ENCODE data around the gene LCE4A. TPM values are rescaled to one million over a fixed set of nuclear protein-coding genes. Genes with fewer than 3 reads are reported as not detected.
"Not testable (repeated sequence)": the region's sequence is repeated elsewhere in the genome, so short reads cannot be mapped to it uniquely, and the experiment has no call there.

LCE4A gene, protein sequence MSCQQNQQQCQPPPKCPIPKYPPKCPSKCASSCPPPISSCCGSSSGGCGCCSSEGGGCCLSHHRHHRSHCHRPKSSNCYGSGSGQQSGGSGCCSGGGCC
- total RNA-seq (2014; rRNA removed; shearing (Covaris generic); ENCODE audit: low replicate concordance): not detected in 2 replicates

DNA sequence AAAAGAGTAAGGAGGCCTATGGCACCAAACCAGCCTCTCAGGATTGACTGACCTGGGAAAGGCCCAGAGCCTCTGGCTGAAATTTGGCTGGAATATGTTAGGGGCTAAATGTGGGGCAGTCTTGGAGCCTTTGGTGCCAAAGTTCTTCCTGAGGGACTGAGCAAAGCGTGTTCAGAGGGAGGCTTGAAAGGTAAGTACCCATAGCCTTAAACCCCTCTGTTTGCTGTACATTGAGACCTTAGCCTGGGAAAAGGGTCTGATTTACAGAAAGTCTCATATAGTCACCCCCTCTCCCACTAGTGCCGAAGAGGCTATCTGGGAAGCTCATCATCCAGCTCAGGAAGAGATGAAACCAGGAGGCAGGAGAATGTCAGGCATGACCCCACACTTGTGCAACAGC lies at the start of gene LCE4A:
Gene LCE4A (plus strand): TSS at position 301 of the 400 bp plus-strand sequence. CDS start 916 bp downstream, outside the sequence.
- no peak for DNase-seq (ENCODE audit: low read depth)

DNA sequence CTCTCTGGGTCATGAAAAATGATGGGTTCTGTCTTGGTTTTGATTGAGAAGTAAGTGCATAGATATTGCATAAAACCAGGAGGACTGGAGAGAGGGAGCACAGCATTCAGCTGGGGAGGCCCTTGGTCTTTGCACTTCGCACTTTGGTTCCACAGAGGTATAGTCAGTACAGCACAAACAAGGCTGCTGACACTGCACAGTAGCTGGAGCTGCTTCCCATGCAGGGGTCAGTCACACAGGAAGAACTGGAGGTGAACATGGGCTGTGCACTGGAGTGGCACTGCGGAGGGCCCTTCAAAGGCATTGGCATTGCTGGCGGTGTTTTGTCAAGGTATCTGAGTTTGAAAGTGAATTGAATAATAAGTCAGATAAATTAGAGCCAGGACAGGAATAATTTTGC lies 49.3 kb upstream of the LCE4A start:
- in situ Hi-C loops (cut with HindIII; ENCODE audit: low pct_unique_long_range_greater_than_20kb, low sequenced_read_pairs): no loop called here

More for the DNA sequence above, at the start of gene LCE4A:
- in situ Hi-C loops (cut with HindIII; ENCODE audit: low pct_unique_long_range_greater_than_20kb, low sequenced_read_pairs): no loop called here

DNA sequence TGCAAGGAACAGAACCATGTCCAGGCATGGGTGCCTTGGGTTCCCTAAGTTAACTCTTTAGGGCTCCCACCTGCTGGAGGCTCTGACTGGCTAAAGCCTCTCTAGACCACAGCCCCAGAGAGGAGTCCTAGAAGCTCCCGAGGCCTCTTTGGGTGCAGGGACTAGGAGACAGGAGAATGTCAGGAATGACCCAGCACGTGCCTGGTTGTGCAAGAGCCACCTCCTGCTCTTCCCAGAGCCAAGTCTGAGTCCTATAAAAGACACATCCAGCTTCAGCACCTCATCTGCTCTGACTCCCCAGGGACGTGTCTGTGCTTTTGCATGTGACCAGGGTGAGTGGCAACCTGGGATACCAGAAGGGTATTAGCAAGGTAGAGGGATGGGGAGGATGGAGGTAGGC lies 44.9 kb upstream of the LCE4A start, which contains the start of gene LCE2D:
Gene LCE2D (plus strand): TSS at position 283 of the 400 bp plus-strand sequence. CDS start 726 bp downstream, outside the sequence.
- in situ Hi-C loops (cut with HindIII; ENCODE audit: low pct_unique_long_range_greater_than_20kb, low sequenced_read_pairs): no loop called here
- no peak for DNase-seq (ENCODE audit: low read depth)

More for the DNA sequence above, 49.3 kb upstream of the LCE4A start:
- DNase-seq (ENCODE audit: low read depth): no peak

DNA sequence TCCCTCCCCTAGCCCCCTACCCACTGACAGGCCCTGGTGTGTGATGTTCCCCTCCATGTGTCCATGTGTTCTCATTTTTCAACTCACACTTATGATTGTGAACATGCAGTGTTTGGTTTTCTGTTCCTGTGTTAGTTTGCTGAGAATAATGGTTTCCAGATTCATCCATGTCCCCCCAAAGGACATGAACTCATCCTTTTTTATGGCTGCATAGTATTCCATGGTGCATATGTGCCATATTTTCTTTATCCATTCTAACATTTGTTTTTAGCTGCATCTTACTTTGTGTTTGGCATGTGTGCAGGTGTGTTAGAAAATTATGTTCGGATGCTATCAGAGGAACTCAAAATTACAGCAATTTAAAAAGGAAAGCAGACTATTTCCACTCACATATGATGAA lies 41.8 kb upstream of the LCE4A start:
- in situ Hi-C loops (cut with HindIII; ENCODE audit: low pct_unique_long_range_greater_than_20kb, low sequenced_read_pairs); DNase-seq (ENCODE audit: low read depth): not testable (repeated sequence)

DNA sequence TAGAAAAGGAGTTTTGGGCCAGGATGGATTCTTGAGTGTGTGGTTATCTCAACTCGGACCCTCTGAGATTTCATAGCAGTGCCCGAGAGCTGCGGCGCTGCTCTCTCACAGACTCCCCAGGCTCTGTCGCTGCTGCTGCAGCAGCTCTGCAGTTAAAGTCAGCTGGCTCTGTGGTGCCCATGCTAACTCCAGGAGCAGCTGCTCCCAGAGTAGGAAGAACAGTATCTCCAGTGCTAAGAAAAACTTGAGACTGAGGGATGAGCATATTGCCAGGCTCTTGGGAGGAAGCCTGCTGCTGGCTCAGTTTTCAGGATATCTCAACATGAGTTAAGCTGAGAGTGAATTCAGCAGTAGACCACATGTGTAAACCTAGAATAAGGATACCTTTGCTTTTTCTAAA lies 40.3 kb upstream of the LCE4A start:
- no peak for DNase-seq (ENCODE audit: low read depth)
- in situ Hi-C loops (cut with HindIII; ENCODE audit: low pct_unique_long_range_greater_than_20kb, low sequenced_read_pairs): no loop called here

DNA sequence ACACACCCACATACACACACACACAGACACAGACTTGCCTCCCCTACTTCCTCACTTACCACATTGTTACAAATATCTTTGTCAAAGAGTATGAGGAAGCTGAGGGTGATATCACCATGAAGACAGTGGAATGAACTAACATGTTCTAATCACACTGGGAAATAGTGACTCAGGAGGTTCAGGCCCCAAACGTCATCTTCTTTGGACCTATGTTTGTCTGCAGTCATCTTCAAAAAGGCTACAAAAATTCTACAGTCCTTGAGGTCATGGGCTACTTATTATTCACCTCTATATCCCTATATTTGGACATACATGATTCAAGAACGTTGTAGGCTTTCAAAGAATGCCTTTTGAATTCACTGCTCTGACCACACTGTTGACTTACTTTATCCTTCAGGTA lies 34.9 kb upstream of the LCE4A start:
- in situ Hi-C loops (cut with HindIII; ENCODE audit: low pct_unique_long_range_greater_than_20kb, low sequenced_read_pairs): no loop called here
- no peak for DNase-seq (ENCODE audit: low read depth)

DNA sequence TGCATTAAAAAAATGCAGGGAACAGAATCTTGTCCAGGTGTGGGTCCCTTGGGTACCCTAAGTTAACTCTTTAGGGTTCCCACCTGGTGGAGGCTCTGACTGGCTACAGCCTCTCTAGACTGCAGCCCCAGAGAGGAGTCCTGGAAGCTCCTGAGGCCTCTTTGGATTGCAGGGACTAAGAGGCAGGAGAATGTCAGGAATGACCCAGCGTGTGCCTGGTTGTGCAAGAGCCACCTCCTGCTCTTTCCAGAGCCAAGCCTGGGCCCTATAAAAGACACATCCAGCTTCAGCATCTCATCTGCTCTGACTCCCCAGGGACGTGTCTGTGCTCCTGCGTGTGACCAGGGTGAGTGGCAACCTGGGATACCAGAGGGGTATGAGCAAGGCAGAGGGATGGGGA lies 33.0 kb upstream of the LCE4A start, which contains the start of gene LCE2C:
Gene LCE2C (plus strand): TSS at position 297 of the 400 bp plus-strand sequence. CDS start 737 bp downstream, outside the sequence.
- in situ Hi-C loops (cut with HindIII; ENCODE audit: low pct_unique_long_range_greater_than_20kb, low sequenced_read_pairs): not testable (repeated sequence)

DNA sequence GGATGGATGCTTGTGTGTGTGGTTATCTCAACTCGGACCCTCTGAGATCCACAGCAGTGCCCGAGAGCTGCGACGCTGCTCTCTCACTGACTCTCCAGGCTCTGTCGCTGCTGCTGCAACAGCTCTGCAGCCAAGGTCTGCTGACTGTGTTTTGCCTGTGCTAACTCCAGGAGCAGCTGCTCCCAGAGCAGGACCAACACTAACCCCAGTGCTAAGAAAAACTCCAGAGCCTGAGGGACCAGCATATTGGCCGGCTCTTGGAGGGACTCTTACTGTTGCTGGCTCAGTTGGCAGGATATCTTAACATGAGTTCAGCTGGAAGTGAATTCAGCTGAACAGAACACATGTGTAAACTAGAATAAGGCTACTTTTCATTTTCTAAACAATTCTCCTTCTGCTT lies 28.5 kb upstream of the LCE4A start:
- no peak for DNase-seq (ENCODE audit: low read depth)
- in situ Hi-C loops (cut with HindIII; ENCODE audit: low pct_unique_long_range_greater_than_20kb, low sequenced_read_pairs): no loop called here

More for the DNA sequence above, 33.0 kb upstream of the LCE4A start, which contains the start of gene LCE2C:
- DNase-seq (ENCODE audit: low read depth): not testable (repeated sequence)

DNA sequence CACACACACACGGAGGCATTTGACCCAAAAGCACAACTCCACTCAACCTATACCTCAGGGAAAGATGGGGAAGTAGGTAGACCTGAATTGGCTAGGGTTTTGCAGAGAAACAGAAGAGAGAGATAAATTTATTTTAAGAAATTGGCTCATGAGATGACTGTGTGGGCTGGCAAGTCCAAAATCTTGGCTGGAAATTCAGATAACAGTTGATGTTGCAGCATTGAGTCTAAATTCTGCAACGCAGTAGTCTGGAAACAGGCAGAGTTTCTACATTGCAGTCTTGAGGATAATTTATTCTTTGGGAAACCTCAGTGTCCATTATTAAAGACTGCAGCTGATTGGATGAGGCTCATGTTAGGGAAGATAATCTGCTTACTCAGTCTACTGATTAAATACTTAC lies 26.3 kb upstream of the LCE4A start:
- in situ Hi-C loops (cut with HindIII; ENCODE audit: low pct_unique_long_range_greater_than_20kb, low sequenced_read_pairs): no loop called here
- no peak for DNase-seq (ENCODE audit: low read depth)

DNA sequence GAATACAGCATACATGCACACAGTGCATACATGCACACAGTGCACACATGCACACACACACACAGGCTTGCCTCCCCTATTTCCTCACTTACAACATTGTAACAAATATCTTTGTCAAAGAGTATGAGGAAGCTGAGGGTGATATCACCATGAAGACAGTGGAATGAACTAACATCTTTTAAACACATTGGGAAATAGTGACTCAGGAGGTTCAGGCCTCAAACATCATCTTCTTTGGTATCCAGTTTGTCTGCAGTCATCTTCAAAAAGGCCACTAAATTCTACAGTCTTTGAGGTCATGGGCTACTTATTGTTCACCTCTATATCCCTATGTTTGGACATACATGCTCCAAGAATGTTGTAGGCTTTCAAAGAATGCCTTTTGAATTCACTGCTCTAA lies 24.1 kb upstream of the LCE4A start:
- DNase-seq (ENCODE audit: low read depth): no peak
- in situ Hi-C loops (cut with HindIII; ENCODE audit: low pct_unique_long_range_greater_than_20kb, low sequenced_read_pairs): no loop called here

DNA sequence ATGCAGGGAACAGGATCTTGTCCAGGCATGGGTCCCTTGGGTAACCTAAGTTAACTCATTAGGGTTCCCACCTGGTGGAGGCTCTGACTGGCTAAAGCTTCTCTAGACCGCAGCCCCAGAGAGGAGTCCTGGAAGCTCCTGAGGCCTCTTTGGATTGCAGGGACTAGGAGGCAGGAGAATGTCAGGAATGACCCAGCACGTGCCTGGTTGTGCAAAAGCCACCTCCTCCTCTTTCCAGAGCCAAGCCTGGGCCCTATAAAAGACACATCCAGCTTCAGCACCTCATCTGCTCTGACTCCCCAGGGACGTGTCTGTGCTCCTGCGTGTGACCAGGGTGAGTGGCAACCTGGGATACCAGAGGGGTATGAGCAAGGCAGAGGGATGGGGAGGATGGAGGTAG lies 22.1 kb upstream of the LCE4A start, which contains the start of gene LCE2B:
Gene LCE2B (plus strand): TSS at position 301 of the 400 bp plus-strand sequence. CDS start 721 bp downstream, outside the sequence.
- in situ Hi-C loops (cut with HindIII; ENCODE audit: low pct_unique_long_range_greater_than_20kb, low sequenced_read_pairs); DNase-seq (ENCODE audit: low read depth): not testable (repeated sequence)

DNA sequence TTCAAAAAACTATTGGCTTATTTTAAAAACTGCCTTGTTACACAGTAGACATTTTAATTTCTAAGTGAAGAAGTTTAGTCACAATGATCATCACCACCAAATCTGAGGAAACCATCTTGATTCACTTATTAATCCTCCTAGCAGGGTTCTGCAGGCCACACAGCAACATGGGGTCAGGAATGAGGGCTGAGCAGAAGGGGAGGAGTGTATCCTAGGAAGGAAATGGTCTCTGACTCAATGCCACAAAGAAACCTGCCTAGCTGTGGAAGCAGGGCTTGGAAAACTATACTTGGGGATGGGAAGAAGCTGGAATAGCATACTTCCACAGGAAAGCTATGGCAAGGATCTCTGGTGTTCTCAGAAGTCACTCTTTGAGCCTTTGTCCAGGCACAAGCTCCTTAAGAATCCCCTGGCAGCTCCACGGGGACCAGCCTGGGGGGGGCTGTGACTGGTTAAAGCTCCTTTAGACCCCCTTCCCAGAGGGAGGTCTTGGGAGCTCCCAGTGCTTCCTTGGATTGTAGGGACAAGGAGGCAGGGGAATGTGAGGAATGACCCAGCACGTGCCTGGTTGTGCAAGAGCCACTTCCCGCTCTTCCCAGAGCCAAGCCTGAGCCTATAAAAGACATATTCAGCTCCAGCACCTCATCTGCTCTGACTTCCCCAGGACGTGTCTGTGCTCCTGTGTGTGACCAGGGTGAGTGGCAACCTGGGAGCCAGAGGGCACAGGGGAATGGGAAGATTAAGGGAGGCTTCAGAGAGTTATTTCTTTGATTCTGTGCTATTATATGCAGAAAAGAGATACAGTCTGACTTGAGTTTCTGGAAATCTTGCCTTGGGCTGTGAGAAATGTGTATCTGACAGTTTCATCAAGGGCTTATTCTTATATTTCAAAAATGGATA lies 10.0 kb upstream of the LCE4A start, which contains the start of gene LCE2A:
Gene LCE2A (plus strand): TSS at position 645 of the 900 bp plus-strand sequence. CDS start 557 bp downstream, outside the sequence.
- DNase-seq (ENCODE audit: low read depth): no peak
- in situ Hi-C loops (cut with HindIII; ENCODE audit: low pct_unique_long_range_greater_than_20kb, low sequenced_read_pairs): no loop called here

DNA sequence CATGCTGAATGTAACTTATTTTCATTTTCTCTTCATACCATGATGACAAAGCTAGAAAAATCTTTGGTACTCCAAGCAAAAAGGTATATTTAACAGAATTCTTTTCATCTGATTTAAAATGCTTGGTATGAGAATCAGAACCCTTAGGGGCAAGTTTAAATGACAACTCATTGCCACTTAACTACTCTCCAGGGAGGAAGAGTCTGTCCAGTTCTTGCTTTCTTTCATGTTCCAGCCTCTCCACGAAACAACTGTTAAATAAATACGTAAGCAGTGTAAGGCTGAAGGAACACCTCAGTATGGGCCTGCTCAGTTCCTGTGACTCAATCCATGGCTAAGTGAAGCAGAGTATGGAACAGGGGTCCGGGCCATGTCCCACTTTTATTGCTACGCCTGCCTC lies 8.2 kb upstream of the LCE4A start:
- in situ Hi-C loops (cut with HindIII; ENCODE audit: low pct_unique_long_range_greater_than_20kb, low sequenced_read_pairs): no loop called here
- no peak for DNase-seq (ENCODE audit: low read depth)

DNA sequence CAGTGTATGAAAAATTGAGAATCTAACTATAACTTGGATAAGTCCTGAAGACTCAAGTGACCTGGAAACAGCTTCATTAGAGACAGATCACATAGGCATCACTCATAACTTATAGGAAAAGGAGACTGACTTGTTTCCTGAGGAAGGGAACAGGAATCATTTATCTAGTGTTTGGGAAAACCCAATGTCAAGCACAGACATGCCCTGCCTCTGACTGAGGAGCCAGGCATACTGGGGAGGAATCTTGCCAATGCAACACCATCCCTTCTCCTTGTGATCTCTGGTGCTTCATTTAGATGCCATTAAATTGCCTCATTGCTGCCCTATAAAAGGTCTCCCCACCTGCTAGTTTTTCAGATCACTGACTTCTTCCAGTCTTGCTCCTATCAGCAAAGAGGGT lies 10.3 kb downstream of the LCE4A start:
- in situ Hi-C loops (cut with HindIII; ENCODE audit: low pct_unique_long_range_greater_than_20kb, low sequenced_read_pairs): no loop called here
- DNase-seq (ENCODE audit: low read depth): no peak

DNA sequence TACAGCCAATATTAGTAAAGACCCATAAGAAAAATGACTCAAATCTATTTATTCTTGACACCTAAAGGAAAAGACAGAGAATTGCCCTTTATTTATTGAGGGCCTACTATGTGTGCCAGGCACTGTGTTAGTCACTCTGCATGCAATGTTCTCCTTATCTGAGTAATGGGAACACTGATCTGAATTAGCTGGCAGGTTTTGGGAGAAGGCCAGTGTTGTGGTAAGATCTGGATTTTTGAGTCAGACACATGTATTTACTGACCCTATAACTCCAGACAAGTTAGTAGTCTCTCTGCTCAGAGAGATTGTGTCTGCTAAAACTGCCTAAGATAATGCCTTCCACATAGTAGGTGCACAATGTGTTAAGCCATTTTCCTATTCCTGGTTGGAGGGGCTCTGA lies 17.3 kb downstream of the LCE4A start:
- no peak for DNase-seq (ENCODE audit: low read depth)
- in situ Hi-C loops (cut with HindIII; ENCODE audit: low pct_unique_long_range_greater_than_20kb, low sequenced_read_pairs): no loop called here

DNA sequence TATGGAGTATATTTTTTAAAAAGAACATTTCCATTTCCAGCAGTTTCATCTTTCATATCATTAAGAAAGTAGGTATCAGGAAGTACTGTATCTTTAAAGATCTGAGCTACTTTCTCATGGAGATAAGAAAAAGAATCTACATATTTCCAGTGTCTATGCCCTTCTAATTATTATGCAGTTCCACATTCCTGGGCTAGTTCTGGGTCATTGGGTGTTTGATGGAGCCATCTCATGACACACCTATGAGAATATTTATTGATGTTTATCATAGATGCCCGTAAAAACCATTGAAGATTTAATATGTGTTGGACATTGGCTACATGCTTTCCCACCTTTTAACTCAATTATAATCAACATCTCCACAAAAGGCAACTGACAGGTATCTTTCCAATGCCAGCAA lies 21.0 kb downstream of the LCE4A start:
- DNase-seq (ENCODE audit: low read depth): no peak

DNA sequence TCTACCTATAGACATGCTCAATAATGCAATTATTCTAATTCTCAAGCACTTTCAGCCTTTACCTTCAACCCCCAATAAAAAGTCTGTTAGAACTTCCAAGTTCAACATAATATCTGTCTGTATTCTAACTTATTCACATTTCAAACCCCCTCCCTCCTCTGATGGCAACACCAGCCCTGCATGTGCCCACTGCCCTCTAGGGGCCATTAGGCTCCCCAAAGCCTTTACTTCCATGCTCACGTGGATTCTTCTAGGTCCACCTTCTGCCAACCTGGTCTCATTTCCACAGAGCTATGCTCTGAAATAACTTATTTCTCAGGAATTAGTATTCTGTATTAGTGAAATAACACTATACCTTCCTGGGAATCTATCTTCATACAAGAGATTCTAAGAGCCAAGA lies 27.7 kb downstream of the LCE4A start:
- DNase-seq (ENCODE audit: low read depth): no peak

More for the DNA sequence above, 21.0 kb downstream of the LCE4A start:
- in situ Hi-C loops (cut with HindIII; ENCODE audit: low pct_unique_long_range_greater_than_20kb, low sequenced_read_pairs): no loop called here

DNA sequence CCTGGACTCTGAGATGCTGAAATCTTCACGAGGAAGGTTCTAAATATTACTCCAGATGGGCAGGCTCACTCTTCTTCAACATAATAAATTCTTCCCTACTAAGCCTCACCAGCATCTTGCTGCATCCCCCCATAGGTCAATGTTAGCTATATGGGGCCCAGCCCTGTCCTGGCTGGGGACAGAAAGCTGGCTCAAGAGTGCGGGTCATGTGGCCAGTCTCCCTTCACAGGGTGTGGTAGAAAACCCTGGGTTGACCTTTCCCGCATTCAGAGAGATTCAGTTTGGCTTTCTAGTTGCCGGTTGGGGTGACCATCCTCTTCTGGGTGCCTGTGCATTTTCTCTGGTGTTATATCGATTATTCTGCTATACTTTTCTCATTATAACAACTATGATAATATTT lies 30.0 kb downstream of the LCE4A start:
- in situ Hi-C loops (cut with HindIII; ENCODE audit: low pct_unique_long_range_greater_than_20kb, low sequenced_read_pairs): no loop called here
- no peak for DNase-seq (ENCODE audit: low read depth)

More for the DNA sequence above, 27.7 kb downstream of the LCE4A start:
- in situ Hi-C loops (cut with HindIII; ENCODE audit: low pct_unique_long_range_greater_than_20kb, low sequenced_read_pairs): no loop called here

DNA sequence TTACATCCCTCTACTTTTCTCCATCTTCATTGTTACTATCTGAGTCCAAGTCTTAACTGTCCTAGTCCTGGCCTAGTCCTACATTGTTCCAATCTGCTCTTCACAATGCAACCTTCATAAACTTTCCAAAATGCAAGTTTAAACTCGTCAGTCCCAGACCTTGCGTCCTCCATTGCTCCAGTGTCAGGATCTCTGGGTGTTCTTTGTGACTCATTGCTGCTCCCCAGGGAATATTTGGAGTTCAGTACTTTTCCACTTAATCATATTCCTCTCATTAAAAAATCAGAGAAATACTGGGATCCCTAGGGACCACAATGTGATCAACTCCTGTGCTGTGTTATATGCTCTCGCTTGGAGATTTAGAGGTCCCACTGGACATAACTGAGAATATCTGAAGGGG lies 31.9 kb downstream of the LCE4A start:
- no peak for DNase-seq (ENCODE audit: low read depth)
- in situ Hi-C loops (cut with HindIII; ENCODE audit: low pct_unique_long_range_greater_than_20kb, low sequenced_read_pairs): no loop called here
